ENCODE measurements around the gene SYNE2.

- no peak for TF ChIP-seq POLR2A (IDR thresholded peaks at IDR 0.05)
- no peak for TF ChIP-seq CTCF (IDR thresholded peaks at IDR 0.05)
- TF ChIP-seq POLR2AphosphoS5 (IDR thresholded peaks at IDR 0.05): no peak
- TF ChIP-seq EP300 (IDR thresholded peaks at IDR 0.05): no peak
These were observed 392.7 kb downstream of the SYNE2 start for GRCh38 chr14:64245491-64245890.

Measured in gastroesophageal sphincter (tissue), 3 donors.